ENCODE measurements around the gene NINL.
A peak's percentile ranks its signal among the peaks of the same experiment; 100 is the strongest.
"Not testable (repeated sequence)": the region's sequence is repeated elsewhere in the genome, so short reads cannot be mapped to it uniquely, and the experiment has no call there.

The NINL gene

DNA sequence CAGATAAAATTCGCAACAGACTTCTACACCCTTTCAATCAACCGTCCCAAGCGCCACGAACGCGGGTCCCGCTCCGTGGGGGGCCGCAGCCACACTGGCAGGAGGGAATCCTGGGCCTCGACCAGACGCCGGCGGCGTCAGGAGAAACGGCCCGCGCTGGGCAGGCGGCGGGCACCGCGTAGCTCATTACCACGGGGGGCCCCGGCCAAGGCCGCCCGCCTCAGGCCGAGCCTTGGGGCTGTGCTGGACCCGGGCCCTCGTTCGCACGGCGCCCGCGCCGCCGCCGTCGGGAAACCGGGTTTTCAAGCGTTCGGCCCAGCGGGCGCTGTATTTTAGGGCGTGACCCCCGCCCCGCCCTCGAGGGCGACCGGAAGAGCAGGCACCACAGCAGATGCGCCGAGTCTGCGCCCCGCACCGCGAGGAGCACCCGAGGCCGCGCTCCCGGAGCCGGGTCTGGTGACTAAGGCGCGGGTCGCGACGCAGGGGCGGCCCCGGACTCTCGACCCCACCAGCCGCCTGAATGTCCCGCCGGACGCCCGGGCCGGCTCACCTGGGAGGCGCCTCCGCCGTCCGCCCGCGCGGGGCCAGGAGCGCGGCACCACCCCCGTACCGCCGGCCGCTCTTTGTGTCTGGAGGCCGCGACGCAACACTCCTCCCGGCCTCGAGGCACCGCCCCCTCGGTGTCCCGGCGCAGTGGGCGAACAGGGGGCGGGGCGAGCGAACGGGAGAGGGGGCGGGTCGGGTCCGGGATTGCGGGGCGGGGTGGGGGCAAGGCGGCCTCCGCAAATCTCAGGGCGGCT lies at the start of gene NINL:
Gene NINL, minus strand, starts transcription at position 627 of the 800 bp plus-strand sequence. CDS start 58,944 bp downstream, outside the sequence.
- DNase-seq, result peak; percentile 42

DNA sequence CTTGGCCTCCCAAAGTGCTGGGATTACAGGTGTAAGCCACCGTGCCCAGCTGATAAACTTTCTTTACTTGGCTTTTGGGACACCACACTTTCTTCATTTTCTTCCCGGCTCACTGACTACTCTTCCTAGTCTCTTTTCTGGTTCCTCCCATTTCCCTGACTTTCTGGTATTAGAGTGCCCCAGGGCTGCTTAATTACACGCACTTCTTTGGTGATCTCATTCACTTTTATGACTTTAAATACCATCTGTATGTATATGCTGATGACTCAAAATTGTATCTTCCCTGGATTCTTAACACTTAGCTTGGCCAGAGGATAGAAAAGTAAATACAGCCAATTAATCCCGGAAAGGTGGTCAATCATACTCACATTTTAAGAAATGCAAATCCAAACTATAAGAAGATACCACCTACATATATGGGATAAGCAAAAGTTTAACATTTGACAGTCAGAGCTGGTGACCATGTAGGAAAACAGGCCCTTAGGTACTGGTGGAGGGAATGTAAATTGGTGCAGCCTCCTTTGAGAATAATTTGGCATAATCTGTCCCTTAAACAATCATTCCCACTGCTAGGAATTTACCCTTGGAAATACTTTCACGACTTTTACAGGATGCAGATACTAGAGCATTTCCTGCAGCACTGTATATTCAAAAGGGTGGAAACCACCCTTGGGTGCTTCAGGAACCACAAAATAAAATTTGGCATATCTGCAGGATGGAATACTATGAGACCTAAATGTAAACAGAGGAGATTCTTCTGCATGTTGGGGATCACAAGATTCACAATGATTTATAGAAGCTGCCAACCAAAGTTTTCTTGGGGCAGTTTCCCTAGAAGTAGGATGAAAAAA lies 47.8 kb upstream of the NINL start:
- DNase-seq, result no peak

DNA sequence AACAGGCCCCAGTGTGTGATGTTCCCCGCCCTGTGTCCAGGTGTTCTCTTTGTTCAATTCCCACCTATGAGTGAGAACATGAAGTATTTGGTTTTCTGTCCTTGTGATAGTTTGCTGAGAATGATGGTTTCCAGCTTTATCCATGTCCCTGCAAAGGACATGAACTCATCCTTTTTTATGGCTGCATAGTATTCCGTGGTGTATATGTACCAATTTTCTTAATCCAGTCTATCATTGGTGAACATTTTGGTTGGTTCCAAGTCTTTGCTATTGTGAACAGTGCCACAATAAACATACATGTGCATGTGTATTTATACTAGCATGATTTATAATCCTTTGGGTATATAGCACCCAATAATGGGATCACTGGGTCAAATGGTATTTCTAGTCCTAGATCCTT lies 45.3 kb upstream of the NINL start:
- DNase-seq, result not testable (repeated sequence)

DNA sequence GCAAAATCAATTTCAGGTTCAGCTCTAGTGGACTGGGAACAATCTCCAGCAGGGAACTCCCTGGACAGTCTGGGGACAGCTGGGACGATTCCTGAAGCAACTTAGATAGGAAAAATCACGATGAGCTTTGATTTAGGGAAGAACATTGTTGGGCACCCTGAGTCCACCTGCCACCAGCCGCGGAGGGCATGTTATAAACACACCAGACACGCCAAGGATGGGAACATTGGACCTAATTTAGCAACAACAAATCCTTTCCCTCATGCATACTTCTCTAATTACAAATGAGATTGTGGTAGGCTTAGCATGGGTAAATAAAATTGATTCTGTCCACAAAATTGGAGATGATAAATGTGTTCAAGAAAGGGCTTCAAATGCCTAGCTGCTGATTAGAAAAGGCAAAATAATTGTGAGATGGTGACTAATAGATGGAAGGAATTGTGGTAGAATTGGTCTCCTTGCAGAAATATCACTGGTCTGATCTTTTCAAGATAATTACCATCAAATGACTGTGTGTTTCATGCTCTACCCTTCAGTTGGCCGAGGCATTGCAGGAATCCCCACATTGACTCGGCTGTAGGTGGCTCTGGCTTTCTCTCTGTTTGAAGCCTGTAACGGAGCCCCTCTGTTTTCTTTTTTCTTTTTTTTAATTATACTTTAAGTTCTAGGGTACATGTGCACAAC lies 44.6 kb upstream of the NINL start:
- DNase-seq, result no peak

DNA sequence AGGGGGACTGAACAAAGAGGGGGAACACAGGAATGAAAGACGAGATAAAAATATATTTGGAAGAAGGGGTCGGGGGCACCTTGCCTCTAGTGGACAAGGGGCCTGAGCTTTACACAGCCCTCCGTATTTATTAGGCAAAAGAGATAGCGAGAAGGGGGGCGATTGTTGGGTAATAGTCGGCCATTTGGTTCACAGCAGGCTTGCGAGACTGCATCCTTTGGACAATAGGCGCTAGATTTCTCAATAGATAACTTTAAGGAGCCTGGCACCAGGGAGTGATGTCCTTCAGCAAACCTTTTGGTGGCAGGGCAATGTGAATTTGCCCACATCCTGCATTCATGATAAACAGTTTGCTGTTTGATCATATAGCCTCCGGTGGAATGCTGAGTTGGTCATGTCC lies 41.4 kb upstream of the NINL start:
- DNase-seq, result no peak

DNA sequence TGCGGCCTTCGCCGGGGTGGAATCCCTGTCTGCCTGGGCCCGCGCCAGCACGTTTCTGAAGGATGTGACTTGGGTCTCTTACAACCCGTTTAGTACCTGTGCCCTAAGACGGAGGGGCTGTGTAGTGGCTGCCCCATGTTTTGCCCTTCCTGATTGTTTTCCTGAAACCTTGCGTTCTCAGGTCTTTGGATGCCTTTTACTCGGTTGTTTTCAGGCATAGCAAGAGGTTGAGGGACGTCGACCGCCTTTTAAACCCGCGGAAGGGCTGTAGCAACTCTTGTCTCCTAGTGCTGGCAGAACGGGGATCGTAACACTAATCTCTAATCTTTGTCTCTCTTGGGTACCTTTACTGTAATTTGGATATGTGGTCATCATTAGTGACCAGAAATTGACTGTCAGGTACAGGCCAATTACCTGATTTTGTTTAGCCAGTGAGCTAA lies 39.2 kb upstream of the NINL start:
- DNase-seq, result no peak

DNA sequence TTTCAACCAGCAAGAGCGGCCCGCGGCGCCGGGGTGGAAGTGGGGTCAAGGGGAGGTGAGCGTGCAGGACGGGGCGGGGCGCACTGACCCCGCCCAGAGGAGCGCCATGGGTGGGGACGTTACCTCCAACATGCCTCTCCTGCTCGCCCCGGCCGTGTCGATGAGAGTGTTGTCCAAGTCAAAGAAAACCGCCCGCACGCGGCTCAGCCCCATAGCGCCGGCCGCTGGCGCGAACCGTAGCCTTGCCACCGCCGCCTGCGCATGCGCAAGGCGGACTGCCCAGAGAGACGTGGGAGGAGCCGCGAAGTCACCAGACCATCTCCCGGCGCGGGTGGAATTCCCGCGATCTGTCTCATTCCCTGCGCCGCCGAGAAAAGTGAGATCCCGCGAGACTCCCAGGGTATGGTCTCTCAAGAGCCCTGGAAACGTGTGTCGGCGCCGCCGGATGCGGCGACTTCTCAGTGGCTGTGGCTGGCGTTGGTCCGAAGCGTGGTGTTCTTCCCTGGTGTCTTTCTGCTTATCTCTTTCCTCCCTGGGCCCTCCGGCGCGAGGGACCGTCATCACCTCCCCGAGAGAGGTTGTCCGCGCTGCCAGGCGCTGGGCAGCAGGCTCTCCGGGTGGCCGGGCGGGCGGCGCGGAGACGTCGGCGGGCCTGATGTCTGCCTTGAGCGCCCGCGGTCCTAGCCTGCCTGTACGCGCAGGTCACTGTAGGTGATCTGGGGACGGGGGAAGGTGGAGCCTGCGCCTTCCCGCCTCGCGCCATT lies 38.6 kb upstream of the NINL start, which contains the start of gene NANP:
Gene NANP, minus strand, starts transcription at position 279 of the 764 bp plus-strand sequence. Its CDS starts 66 bp downstream, at position 213.
- DNase-seq, result peak; percentile 86

DNA sequence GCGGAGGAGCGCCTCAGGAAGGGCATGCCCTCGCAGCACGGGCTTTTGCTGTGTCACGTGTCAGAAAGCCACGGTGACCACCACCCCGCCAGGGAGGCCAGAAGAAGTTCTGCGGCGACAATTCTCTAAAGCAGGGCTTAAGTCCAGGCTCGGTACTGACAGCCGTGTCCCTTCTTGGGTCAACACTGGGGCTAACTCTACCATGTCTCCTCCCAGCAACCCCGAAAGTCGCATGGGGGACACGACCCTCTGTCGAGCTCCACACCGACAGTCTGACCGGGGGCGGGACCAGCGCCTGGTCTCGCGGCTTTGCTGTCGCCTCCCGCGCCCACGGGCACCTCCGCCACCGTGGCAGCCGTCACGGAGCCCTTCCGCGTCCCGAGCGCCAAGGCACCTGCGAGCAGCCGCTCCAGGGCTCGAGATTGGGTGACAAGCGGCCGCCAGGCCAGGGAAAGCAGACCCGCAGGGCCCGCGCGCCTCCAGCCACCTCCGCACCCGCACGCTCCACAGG lies 37.9 kb upstream of the NINL start:
- DNase-seq, result peak; percentile 28

DNA sequence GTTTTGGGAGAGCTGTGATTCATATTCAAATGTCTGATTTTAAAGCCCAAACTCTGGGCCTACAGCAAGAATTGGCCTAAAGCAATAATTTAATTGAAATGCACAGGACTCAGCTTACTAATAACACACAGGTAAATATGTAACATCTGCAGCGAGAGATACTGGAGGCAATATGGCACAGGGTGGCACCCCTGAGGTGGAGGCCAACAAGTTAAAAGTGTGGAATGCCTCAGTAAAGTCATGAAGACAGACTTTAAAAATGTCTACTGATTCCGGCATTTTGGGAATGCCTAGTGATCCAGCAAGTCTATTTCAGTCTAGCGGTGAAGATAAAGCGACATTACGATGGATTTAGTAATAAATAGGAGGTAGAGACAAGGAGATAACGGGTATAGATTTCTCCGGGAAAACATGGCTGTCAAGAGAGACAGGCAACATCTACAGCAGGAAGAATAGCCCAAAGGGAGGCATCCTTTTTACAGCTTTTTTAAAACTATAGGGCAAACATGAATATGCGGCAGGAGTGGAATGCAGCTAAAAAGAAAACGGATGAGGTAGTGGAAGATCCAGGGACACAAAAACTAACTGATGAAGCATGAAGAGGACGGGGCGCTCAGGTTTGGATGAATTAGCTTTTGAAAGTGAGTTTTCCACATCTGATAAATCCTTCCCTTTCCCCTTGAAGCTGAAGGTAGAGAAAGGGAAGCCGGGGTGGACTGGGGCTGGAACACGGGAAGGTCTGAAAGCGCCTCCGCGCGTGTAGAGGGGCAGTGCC lies 37.3 kb upstream of the NINL start:
- DNase-seq, result no peak

DNA sequence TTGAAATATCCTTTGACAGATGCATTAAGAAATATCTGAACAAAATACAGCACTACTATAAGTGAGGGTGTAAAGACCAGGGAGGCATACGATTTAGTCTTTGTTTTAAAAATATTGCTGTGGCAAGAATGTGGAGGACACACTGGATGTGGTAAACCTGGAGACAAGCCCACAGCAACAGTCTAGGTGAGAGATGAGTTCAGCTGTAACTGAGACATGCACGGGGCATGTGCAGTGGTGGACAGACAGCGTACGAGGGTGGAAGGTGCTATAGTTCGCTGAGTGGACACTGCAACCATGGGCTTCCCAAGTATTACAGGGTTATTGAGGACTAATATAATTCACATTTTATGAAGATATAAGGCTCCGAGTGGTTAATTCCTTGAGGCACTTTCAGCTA lies 36.7 kb upstream of the NINL start:
- no peak for DNase-seq

DNA sequence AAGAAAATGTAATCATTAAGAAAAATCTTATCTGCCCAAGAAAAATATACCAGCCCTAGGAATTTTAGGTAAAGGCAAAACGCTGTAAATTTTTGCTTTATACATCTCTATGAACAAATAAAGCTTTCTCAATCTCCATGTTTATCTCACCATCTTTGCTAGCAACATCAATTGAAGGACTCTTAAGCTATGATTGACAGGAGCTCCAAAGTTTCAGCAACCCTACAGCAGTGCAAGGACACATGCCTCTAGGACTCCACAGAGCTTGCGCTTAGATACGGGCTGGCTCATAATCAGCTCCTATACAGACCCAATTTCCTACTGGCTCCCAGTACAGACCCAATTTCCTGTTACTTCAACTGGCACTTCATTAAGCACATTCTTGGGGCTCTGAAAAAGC lies 34.2 kb upstream of the NINL start:
- no peak for DNase-seq

DNA sequence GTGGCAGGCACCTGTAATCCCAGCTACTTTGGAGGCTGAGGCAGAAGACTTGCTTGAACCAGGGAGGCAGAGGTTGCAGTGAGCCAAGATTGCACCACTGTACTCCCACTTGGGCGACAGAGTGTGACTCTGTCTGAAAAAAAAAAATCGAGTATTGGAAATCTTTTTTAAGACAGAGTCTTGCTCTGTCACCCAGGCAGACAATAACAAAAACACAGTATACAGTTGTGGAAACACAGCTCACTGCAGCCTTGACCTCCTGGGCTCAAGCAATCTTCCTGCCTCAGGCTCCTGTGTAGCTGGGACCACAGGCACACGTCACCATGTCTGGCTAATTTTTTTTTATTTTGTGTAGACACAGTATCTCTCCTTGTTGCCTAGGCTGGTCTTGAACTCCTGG lies 23.4 kb upstream of the NINL start:
- DNase-seq, result no peak

DNA sequence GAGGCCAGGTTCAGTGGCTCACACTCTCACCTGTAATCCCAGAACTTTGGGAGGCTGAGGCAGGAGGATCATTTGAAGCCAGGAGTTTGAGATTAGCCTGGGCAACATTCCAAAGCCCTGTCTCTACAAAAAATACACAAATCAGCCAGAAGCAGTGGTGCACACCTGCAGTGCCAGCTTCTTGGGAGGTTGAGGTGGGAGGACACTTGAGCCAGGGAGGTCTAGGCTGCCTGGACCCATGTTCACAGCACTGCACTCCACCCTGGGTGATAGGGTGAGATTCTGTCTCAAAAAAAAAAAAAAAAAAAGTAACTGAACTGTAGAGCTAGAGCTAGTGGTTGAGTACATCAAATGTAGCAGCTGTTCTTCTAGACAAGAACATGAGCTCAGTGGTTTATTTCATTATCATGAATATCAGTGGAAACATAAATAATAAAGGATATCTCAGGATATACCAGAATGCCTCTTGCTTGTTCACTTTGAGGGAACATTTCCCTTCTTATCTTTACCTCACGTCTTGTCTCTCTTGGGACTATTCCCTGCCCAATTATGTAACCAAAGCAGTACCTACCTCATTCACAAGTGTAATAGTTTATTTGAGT lies 20.9 kb upstream of the NINL start:
- no peak for DNase-seq

DNA sequence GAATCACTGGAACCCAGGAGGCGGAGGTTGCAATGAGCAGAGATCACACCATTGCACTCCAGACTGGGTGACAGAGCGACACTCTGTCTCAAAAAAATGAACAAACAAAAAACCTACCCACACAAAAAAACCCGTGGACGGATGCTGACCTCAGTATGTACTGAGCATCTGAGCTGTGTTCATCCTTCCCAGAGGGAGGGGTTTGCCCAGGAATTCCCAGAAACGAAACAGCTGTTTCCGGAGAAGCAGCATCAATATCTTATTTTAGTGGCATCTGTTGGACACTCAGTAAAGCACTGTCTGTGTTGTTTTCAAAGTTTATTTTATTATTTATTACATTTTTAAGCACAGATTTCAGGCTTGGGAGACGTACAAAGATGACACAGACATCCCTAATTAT lies 19.8 kb upstream of the NINL start:
- DNase-seq, result no peak

DNA sequence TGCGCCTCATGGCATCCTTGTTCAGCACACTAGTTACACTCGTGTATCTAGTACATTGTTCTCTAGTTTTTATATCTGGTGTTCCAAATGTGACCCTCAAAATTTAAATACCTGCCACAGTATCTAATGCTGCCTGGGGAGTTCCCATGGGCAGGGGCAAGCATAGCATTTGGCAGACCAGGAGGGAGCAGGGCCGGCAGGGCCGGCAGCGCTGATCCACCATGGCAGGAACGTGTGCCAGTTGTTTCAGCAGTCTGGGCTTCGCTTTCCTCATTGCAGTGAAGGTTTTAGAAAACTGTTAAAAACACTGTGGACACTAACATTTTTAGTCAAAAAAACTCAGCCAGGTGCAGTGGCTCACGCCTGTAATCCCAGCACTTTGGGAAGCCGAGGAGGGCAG lies 19.3 kb upstream of the NINL start:
- DNase-seq, result no peak

DNA sequence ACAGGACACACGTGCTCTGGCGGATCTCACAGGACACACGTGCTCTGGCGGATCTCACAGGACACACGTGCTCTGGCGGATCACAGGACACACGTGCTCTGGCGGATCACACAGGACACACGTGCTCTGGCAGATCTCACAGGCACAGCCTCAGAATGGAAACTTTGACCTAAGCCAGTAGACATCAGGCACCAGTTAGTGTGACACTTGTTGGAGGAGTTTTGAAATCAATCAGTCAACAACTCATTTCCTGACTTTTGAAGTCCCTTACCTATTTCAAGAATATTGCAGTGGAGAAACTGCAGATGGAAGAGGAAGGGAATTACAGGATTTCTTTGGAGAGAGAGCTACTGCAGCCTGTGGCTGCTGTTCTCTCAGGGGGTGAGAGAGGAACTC lies 17.6 kb upstream of the NINL start:
- not testable (repeated sequence) for DNase-seq

DNA sequence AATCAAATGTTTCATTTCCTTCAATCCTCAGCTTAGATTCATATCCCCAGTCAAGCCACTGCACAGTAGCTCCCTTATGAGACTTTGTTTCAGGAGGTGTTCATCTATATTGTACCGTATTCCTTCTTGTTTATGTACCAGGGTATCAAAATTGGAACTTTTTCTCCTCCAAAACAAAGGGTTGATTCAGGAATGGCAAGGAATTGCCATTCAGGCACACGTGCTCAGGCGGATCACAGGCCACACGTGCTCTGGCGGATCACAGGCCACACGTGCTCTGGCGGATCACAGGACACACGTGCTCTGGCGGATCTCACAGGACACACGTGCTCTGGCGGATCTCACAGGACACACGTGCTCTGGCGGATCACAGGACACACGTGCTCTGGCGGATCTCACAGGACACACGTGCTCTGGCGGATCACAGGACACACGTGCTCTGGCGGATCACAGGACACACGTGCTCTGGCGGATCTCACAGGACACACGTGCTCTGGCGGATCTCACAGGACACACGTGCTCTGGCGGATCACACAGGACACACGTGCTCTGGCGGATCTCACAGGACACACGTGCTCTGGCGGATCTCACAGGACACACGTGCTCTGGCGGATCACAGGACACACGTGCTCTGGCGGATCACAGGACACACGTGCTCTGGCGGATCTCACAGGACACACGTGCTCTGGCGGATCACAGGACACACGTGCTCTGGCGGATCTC lies 17.0 kb upstream of the NINL start:
- DNase-seq, result not testable (repeated sequence)

DNA sequence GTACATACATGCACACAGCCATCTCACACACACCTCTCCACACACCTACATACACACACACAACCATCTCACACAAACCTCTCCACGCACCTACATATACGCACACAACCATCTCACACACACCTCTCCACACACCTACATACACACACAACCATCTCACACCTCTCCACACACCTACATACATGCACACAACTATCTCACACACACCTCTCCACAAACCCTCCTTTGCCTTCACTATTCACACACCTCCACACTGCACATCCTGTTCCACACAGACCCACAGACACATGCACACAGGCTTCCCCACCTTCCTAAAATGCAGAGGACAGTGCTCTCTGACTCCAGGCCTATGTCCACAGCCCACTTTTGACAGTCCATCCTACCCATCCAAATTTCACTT lies 16.3 kb upstream of the NINL start:
- DNase-seq, result no peak

DNA sequence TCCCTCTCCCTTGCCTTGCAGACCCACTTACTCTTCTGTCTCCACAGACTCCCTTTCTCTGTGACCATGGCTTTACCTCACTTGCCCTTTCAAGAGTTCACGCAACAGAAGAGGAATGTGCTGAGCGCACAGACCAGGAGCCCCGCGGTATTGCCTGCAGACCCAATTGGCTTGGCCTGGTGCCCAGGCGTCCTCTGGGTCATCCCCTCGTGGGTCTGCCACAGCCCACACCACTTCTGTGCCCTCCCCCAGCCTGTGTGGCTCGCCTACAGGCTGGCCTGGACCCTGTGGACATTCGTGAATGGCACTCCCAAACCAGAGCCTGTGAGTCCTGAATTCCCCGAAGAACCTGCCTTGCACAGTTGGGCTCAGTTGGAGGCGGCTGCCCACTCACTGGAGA lies 15.3 kb upstream of the NINL start:
- no peak for DNase-seq

DNA sequence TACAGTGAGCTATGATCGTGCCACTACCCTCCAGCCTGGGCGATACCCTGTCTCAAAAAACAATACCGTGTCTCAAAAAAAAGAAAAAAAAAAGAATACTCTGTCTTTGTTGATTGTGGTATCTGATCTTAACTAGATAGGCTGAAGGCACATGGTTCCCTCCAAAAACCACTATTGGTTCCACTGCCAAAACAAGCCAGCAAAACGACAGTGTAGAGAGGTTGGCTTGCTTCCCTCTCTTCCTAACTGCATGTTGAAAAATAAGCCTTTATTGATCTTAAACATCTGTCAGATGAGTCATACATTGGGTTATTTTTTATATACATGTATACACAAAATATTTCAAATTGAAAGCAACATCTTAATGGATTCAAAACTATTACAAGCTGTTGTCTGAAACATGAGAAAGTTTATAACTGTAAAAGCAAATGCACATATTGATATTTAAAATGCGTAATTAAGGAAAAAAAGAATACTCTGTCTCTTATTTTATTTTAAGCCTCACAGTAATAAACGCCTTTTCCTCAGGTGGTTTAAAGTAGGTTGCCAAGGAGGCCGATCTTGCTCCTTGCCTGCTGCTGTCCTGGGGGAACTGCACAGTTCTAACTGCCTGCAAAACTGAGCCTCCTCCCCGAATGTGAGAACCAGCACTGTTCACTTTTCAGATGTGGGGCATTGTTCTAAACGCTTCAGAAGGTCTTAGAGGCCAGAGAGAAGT lies 7.0 kb upstream of the NINL start:
- no peak for DNase-seq
